ENCODE data around the gene MAS1.

The MAS1 gene

GRCh38 chr6:159893064-159893463, 2.3 kb downstream of the MAS1 start:
- no peaks in the 10 kb centered on the region for H3K36me3 ChIP-seq (ENCODE audit: control insufficient read depth, low read length)
- H3K9me2 ChIP-seq (replicated peaks; ENCODE audit: control insufficient read depth, low read length) = no peaks in the 10 kb centered on the region
- H3F3A ChIP-seq (ENCODE audit: control insufficient read depth, insufficient read depth) = no peaks in the 10 kb centered on the region
- no peaks in the 10 kb centered on the region for H3K79me2 ChIP-seq (ENCODE audit: control insufficient read depth, low read length)
- peaks cover 25% of the 10 kb centered on the region for H3K27me3 ChIP-seq (ENCODE audit: control insufficient read depth, low read length)
- H4K20me1 ChIP-seq (ENCODE audit: control insufficient read depth, insufficient read depth, low read depth, low read length) = no peaks in the 10 kb centered on the region
- no peaks in the 10 kb centered on the region for H3K4me1 ChIP-seq (ENCODE audit: control insufficient read depth, low read length)
- no peak overlapping the region for H3K4me3 ChIP-seq (ENCODE audit: low read length)
- no peak overlapping the region for H3K27ac ChIP-seq (ENCODE audit: low read depth, low read length)
- no peaks in the 10 kb centered on the region for H3K9me3 ChIP-seq (ENCODE audit: control insufficient read depth, insufficient read depth, low read length)
- no peak overlapping the region for H3K4me2 ChIP-seq (ENCODE audit: low read length)
- TF ChIP-seq EZH2phosphoT487 (IDR thresholded peaks at IDR 0.05; ENCODE audit: borderline replicate concordance, low read length) (no peak), CTCF (IDR thresholded peaks at IDR 0.05; ENCODE audit: low read depth, low read length, poor library complexity, severe bottlenecking) (no peak)

DNA sequence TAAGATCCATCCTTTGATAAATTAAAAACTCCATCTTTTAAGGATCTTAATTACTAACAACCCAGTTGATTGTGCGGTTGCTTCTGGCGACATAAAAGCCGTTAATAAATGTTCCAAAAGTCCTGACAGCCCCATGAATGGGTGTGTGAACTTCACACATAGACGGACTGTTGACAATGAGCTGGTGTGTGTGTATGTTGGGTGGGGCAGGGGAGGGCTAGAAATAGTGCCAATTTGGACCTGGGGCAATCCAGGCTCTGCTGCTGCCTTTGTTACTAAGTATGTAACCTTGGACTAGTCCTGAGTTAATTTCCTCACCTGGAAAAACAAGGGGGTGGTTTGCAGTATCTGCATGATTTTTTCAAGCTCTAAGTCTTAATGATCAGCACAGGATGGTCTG, 4.2 kb downstream of the MAS1 start:
- no peaks in the 10 kb centered on the region for H4K20me1 ChIP-seq (ENCODE audit: control insufficient read depth, insufficient read depth, low read depth, low read length)
- H3K4me3 ChIP-seq (ENCODE audit: low read length) = no peak overlapping the region
- TF ChIP-seq CTCF (IDR thresholded peaks at IDR 0.05; ENCODE audit: low read depth, low read length, poor library complexity, severe bottlenecking) (no peak), EZH2phosphoT487 (IDR thresholded peaks at IDR 0.05; ENCODE audit: borderline replicate concordance, low read length) (no peak)
- peaks cover 14% of the 10 kb centered on the region; the same call in 1 of the 2 replicates for H3K27me3 ChIP-seq (ENCODE audit: control insufficient read depth, low read length)
- no peaks in the 10 kb centered on the region for H3K79me2 ChIP-seq (ENCODE audit: control insufficient read depth, low read length)
- H3K27ac ChIP-seq (ENCODE audit: low read depth, low read length) = no peak overlapping the region
- no peaks in the 10 kb centered on the region for H3K4me1 ChIP-seq (ENCODE audit: control insufficient read depth, low read length)
- H3K9me2 ChIP-seq (replicated peaks; ENCODE audit: control insufficient read depth, low read length) = no peaks in the 10 kb centered on the region
- H3K9me3 ChIP-seq (ENCODE audit: control insufficient read depth, insufficient read depth, low read length) = no peaks in the 10 kb centered on the region
- H3F3A ChIP-seq (ENCODE audit: control insufficient read depth, insufficient read depth) = no peaks in the 10 kb centered on the region
- no peak overlapping the region for H3K4me2 ChIP-seq (ENCODE audit: low read length)
- H3K36me3 ChIP-seq (ENCODE audit: control insufficient read depth, low read length) = no peaks in the 10 kb centered on the region

GRCh38 chr6:159897603-159898002, 6.8 kb downstream of the MAS1 start:
- no peak overlapping the region for H3K4me3 ChIP-seq (ENCODE audit: low read length)
- H3K9me2 ChIP-seq (replicated peaks; ENCODE audit: control insufficient read depth, low read length) = no peaks in the 10 kb centered on the region
- TF ChIP-seq CTCF (IDR thresholded peaks at IDR 0.05; ENCODE audit: low read depth, low read length, poor library complexity, severe bottlenecking) = no peak
- TF ChIP-seq EZH2phosphoT487 (IDR thresholded peaks at IDR 0.05; ENCODE audit: borderline replicate concordance, low read length) = no peak

GRCh38 chr6:159898519-159898918, 7.7 kb downstream of the MAS1 start:
- Histone ChIP-seq H3K27me3 (ENCODE audit: control insufficient read depth, low read length) (no peaks in the 10 kb centered on the region), H3K4me1 (ENCODE audit: control insufficient read depth, low read length) (no peaks in the 10 kb centered on the region), H3K36me3 (ENCODE audit: control insufficient read depth, low read length) (no peaks in the 10 kb centered on the region), H3K27ac (ENCODE audit: low read depth, low read length) (no peak overlapping the region), H3K4me3 (ENCODE audit: low read length) (no peak overlapping the region), H4K20me1 (ENCODE audit: control insufficient read depth, insufficient read depth, low read depth, low read length) (no peaks in the 10 kb centered on the region), H3K9me3 (ENCODE audit: control insufficient read depth, insufficient read depth, low read length) (no peaks in the 10 kb centered on the region), H3F3A (ENCODE audit: control insufficient read depth, insufficient read depth) (no peaks in the 10 kb centered on the region), H3K4me2 (ENCODE audit: low read length) (no peak overlapping the region), H3K9me2 (replicated peaks; ENCODE audit: control insufficient read depth, low read length) (no peaks in the 10 kb centered on the region), H3K79me2 (ENCODE audit: control insufficient read depth, low read length) (no peaks in the 10 kb centered on the region)
- TF ChIP-seq EZH2phosphoT487 (IDR thresholded peaks at IDR 0.05; ENCODE audit: borderline replicate concordance, low read length) (no peak), CTCF (IDR thresholded peaks at IDR 0.05; ENCODE audit: low read depth, low read length, poor library complexity, severe bottlenecking) (no peak)

More at GRCh38 chr6:159897603-159898002, 6.8 kb downstream of the MAS1 start:
- peaks cover 6% of the 10 kb centered on the region; the same call in 1 of the 2 replicates for H3K27me3 ChIP-seq (ENCODE audit: control insufficient read depth, low read length)
- H3K79me2 ChIP-seq (ENCODE audit: control insufficient read depth, low read length) = no peaks in the 10 kb centered on the region
- no peak overlapping the region for H3K4me2 ChIP-seq (ENCODE audit: low read length)
- H3K27ac ChIP-seq (ENCODE audit: low read depth, low read length) = no peak overlapping the region
- H4K20me1 ChIP-seq (ENCODE audit: control insufficient read depth, insufficient read depth, low read depth, low read length) = no peaks in the 10 kb centered on the region
- H3K36me3 ChIP-seq (ENCODE audit: control insufficient read depth, low read length) = no peaks in the 10 kb centered on the region
- H3K9me3 ChIP-seq (ENCODE audit: control insufficient read depth, insufficient read depth, low read length) = no peaks in the 10 kb centered on the region
- no peaks in the 10 kb centered on the region for H3F3A ChIP-seq (ENCODE audit: control insufficient read depth, insufficient read depth)
- H3K4me1 ChIP-seq (ENCODE audit: control insufficient read depth, low read length) = no peaks in the 10 kb centered on the region
